GM19023 (cell line): ENCODE results near the gene ZNF440.
"Not testable (repeated sequence)": the region's sequence is repeated elsewhere in the genome, so short reads cannot be mapped to it uniquely, and the experiment has no call there.

ENCODE experiments used
- ATAC-seq: cut with Tn5 transposase; IDR thresholded peaks from one replicate; pipeline ENCODE4 v1.9.1; 2021; ENCODE audit warnings: mild to moderate bottlenecking, moderate library complexity; ENCODE audit not compliant: unreplicated experiment

The ZNF440 gene

GRCh38 chr19:11828957-11829876 is 15.1 kb downstream of the ZNF440 start:
- not testable (repeated sequence) for ATAC-seq

GRCh38 chr19:11832253-11832912 is 18.3 kb downstream of the ZNF440 start:
- ATAC-seq: no peak

GRCh38 chr19:11833541-11833940 is 19.5 kb downstream of the ZNF440 start:
- no peak for ATAC-seq

GRCh38 chr19:11835626-11836066 is 21.6 kb downstream of the ZNF440 start:
- not testable (repeated sequence) for ATAC-seq

- no peak for ATAC-seq
These were observed 29.6 kb downstream of the ZNF440 start for GRCh38 chr19:11843722-11844121.

GRCh38 chr19:11847615-11848014 is 33.5 kb downstream of the ZNF440 start:
- ATAC-seq: not testable (repeated sequence)

GRCh38 chr19:11848200-11848593 is 34.1 kb downstream of the ZNF440 start:
- no peak for ATAC-seq

GRCh38 chr19:11848594-11849469 is 34.8 kb downstream of the ZNF440 start, which contains the start of gene ZNF439:
TSS of gene ZNF439 (plus strand) at chr19:11848726. CDS start at chr19:11848868, 142 bp downstream.
- peak; percentile 93 for ATAC-seq

- ATAC-seq: not testable (repeated sequence)
These were observed 36.2 kb downstream of the ZNF440 start for GRCh38 chr19:11850289-11850688.

- no peak for ATAC-seq
These were observed 39.3 kb downstream of the ZNF440 start for GRCh38 chr19:11853358-11853757.

GRCh38 chr19:11856596-11857250 is 42.6 kb downstream of the ZNF440 start:
- no peak for ATAC-seq

- no peak for ATAC-seq
These were observed 46.6 kb downstream of the ZNF440 start for GRCh38 chr19:11860721-11861120.

- no peak for ATAC-seq
These were observed 47.2 kb downstream of the ZNF440 start for GRCh38 chr19:11861301-11861700.

GRCh38 chr19:11867766-11868165 is 53.7 kb downstream of the ZNF440 start:
- ATAC-seq: not testable (repeated sequence)

- ATAC-seq: no peak
These were observed 54.1 kb downstream of the ZNF440 start for GRCh38 chr19:11868188-11868587.

GRCh38 chr19:11872624-11873023 is 58.6 kb downstream of the ZNF440 start:
- ATAC-seq: no peak

- ATAC-seq: no peak
These were observed 59.7 kb downstream of the ZNF440 start for GRCh38 chr19:11873762-11874161.

GRCh38 chr19:11879687-11880266 is 65.7 kb downstream of the ZNF440 start:
- ATAC-seq: not testable (repeated sequence)

GRCh38 chr19:11880598-11880997 is 66.5 kb downstream of the ZNF440 start:
- ATAC-seq: no peak
